Neural cell (in vitro differentiated cells): ENCODE data around the gene TNFAIP3. TPM values are rescaled to one million over a fixed set of nuclear protein-coding genes. Genes with fewer than 3 reads are reported as not detected.

Experiments
- H2AFZ ChIP-seq: fragments of 200-600, 300-800 bp; sonication (generic), shearing (Covaris generic); 2 replicates; pipeline ENCODE4 v1.6.0; 2014; ENCODE audit warnings: low read depth, mild to moderate bottlenecking, antibody characterized with exemption, low read length, moderate library complexity
- H3F3A ChIP-seq: fragments of 200-600 bp; shearing (Covaris generic); 2 replicates; pipeline ENCODE4 v1.6.1; 2016; ENCODE audit warnings: mild to moderate bottlenecking, moderate library complexity, mixed read lengths, antibody characterized with exemption, low read length; ENCODE audit not compliant: insufficient read depth, poor library complexity, severe bottlenecking
- H3K27ac ChIP-seq: fragments of 200-600, 300-800 bp; sonication (generic), shearing (Covaris generic); 2 replicates; pipeline ENCODE4 v1.5.1; 2014; ENCODE audit warnings: mild to moderate bottlenecking, low read length, moderate library complexity
- H3K27me3 ChIP-seq: fragments of 300-800, 200-600 bp; sonication (generic), shearing (Covaris generic); 2 replicates; pipeline ENCODE4 v1.6.0; 2014; ENCODE audit warnings: mild to moderate bottlenecking, low read depth, low read length, moderate library complexity; ENCODE audit not compliant: insufficient read depth
- H3K36me3 ChIP-seq: fragments of 300-800, 200-600 bp; sonication (generic), shearing (Covaris generic); 2 replicates; pipeline ENCODE4 v1.5.1; 2014; ENCODE audit warnings: mild to moderate bottlenecking, antibody characterized with exemption, low read length, moderate library complexity; ENCODE audit not compliant: insufficient read depth
- H3K4me2 ChIP-seq: fragments of 300-800, 200-600 bp; sonication (generic), shearing (Covaris generic); 2 replicates; pipeline ENCODE4 v1.6.0; 2014; ENCODE audit warnings: mild to moderate bottlenecking, low read length
- H3K4me3 ChIP-seq: fragments of 300-800, 200-600 bp; sonication (generic), shearing (Covaris generic); 2 replicates; pipeline ENCODE4 v1.5.1; 2014; ENCODE audit warnings: mild to moderate bottlenecking, low read length, moderate library complexity
- H3K79me2 ChIP-seq: fragments of 200-600 bp; shearing (Covaris generic); replicated peaks from 2 replicates; pipeline ENCODE4 v1.6.0; 2014; ENCODE audit warnings: mild to moderate bottlenecking, low read length, moderate library complexity; ENCODE audit not compliant: insufficient read depth
- H3K9ac ChIP-seq: fragments of 300-800, 200-600 bp; sonication (generic), shearing (Covaris generic); 2 replicates; pipeline ENCODE4 v1.6.1; 2016; ENCODE audit warnings: mild to moderate bottlenecking, low read length, mixed read lengths
- H3K9me2 ChIP-seq: fragments of 200-600 bp; shearing (Covaris generic); 2 replicates; pipeline ENCODE4 v1.6.1; 2016; ENCODE audit warnings: mild to moderate bottlenecking, low read length, mixed read lengths; ENCODE audit not compliant: insufficient read depth
- H3K9me3 ChIP-seq: fragments of 200-600, 300-800 bp; sonication (generic), shearing (Covaris generic); 2 replicates; pipeline ENCODE4 v1.6.1; 2016; ENCODE audit warnings: mild to moderate bottlenecking, mixed run types, low read length, moderate library complexity, mixed read lengths
- H4K20me1 ChIP-seq: fragments of 200-600 bp; shearing (Covaris generic); 2 replicates; pipeline ENCODE4 v1.6.1; 2016; ENCODE audit warnings: mild to moderate bottlenecking, mixed run types; ENCODE audit not compliant: insufficient read depth
- CTCF ChIP-seq: fragments of 450-650 bp; IDR thresholded peaks from 2 replicates; pipeline ENCODE4 v1.5.1; 2014; ENCODE audit warnings: antibody characterized with exemption, mild to moderate bottlenecking, moderate library complexity; ENCODE audit not compliant: poor library complexity, severe bottlenecking
- EP300 ChIP-seq: fragments of 450-650 bp; conservative IDR thresholded peaks from 2 replicates; pipeline ENCODE4 v1.6.1; 2014; ENCODE audit warnings: antibody characterized with exemption, mild to moderate bottlenecking, moderate library complexity; ENCODE audit not compliant: poor library complexity, severe bottlenecking
- EZH2 ChIP-seq: fragments of 200-600, 300-800 bp; shearing (Covaris generic), sonication (generic); IDR thresholded peaks from 2 replicates; pipeline ENCODE4 v1.6.1; 2014; ENCODE audit warnings: antibody characterized with exemption, low read length, borderline replicate concordance, mild to moderate bottlenecking; ENCODE audit not compliant: insufficient read depth, poor library complexity, severe bottlenecking
- MXI1 ChIP-seq: fragments of 450-650 bp; conservative IDR thresholded peaks from 2 replicates; pipeline ENCODE4 v1.6.1; 2014; ENCODE audit warnings: antibody characterized with exemption, mild to moderate bottlenecking; ENCODE audit not compliant: poor library complexity, severe bottlenecking
- POLR2AphosphoS5 ChIP-seq: IDR thresholded peaks from 2 replicates; pipeline ENCODE4 v1.6.1; 2012
- RAD21 ChIP-seq: fragments of 450-650 bp; conservative IDR thresholded peaks from 2 replicates; pipeline ENCODE4 v1.6.1; 2014; ENCODE audit warnings: antibody characterized with exemption, mild to moderate bottlenecking, moderate library complexity
- REST ChIP-seq: IDR thresholded peaks from 2 replicates; pipeline ENCODE4 v1.6.1; 2012; ENCODE audit warnings: borderline replicate concordance
- SMC3 ChIP-seq: fragments of 450-650 bp; conservative IDR thresholded peaks from 2 replicates; pipeline ENCODE4 v1.6.1; 2014; ENCODE audit warnings: antibody characterized with exemption, mild to moderate bottlenecking, moderate library complexity; ENCODE audit not compliant: poor library complexity
- TAF1 ChIP-seq: IDR thresholded peaks from 2 replicates; pipeline ENCODE4 v1.6.1; 2012; ENCODE audit warnings: low read depth
- polyA plus RNA-seq: library from polyadenylated mRNA; depleted of rRNA; stranded (reverse); fragments of >200 nt; gene quantifications from 2 replicates; pipeline ENCODE4 v1.2.3, GENCODE V29; 2014

The TNFAIP3 gene
- polyA plus RNA-seq, 1 donor from 2014 or later = 0.20 TPM

GRCh38 chr6:137846772-137847313 is 20.2 kb upstream of the TNFAIP3 start:
- H3K4me3 ChIP-seq = no peak overlapping the region
- no peaks in the 10 kb centered on the region for H3K27me3 ChIP-seq
- H3K79me2 ChIP-seq = no peaks in the 10 kb centered on the region
- no peak overlapping the region for H2AFZ ChIP-seq
- no peaks in the 10 kb centered on the region for H3K9me3 ChIP-seq
- H3K36me3 ChIP-seq = no peaks in the 10 kb centered on the region
- no peaks in the 10 kb centered on the region for H3F3A ChIP-seq
- no peaks in the 10 kb centered on the region for H4K20me1 ChIP-seq
- no peak overlapping the region for H3K27ac ChIP-seq
- H3K9ac ChIP-seq = no peak overlapping the region
- H3K9me2 ChIP-seq = no peaks in the 10 kb centered on the region
- H3K4me2 ChIP-seq = no peak overlapping the region
- TF ChIP-seq EZH2 = no peak
- no peak for TF ChIP-seq RAD21
- no peak for TF ChIP-seq POLR2AphosphoS5
- TF ChIP-seq EP300 = no peak
- TF ChIP-seq REST = no peak
- no peak for TF ChIP-seq TAF1
- no peak for TF ChIP-seq SMC3

GRCh38 chr6:137847748-137848147 is 19.3 kb upstream of the TNFAIP3 start:
- H3K27me3 ChIP-seq = no peaks in the 10 kb centered on the region
- H2AFZ ChIP-seq = no peak overlapping the region
- no peak overlapping the region for H3K4me3 ChIP-seq
- no peaks in the 10 kb centered on the region for H3K36me3 ChIP-seq
- H3K9me2 ChIP-seq = no peaks in the 10 kb centered on the region
- no peaks in the 10 kb centered on the region for H3K79me2 ChIP-seq
- TF ChIP-seq SMC3 (no peak), REST (no peak), POLR2AphosphoS5 (no peak), TAF1 (no peak), CTCF (no peak), RAD21 (no peak), MXI1 (no peak), EP300 (no peak), EZH2 (no peak)
- no peaks in the 10 kb centered on the region for H3K9me3 ChIP-seq
- H3K27ac ChIP-seq = no peak overlapping the region
- H3F3A ChIP-seq = no peaks in the 10 kb centered on the region
- no peak overlapping the region for H3K9ac ChIP-seq
- no peaks in the 10 kb centered on the region for H4K20me1 ChIP-seq
- no peak overlapping the region for H3K4me2 ChIP-seq
